K562 (cell line): Measurements from ENCODE around the gene GPX5. TPM values are rescaled to one million over a fixed set of nuclear protein-coding genes. Genes with fewer than 3 reads are reported as not detected.

ENCODE experiments used
- FOSL1 ChIP-seq: fragments of 200-800 bp; sonication (Bioruptor generic); conservative IDR thresholded peaks from 2 replicates; pipeline ENCODE4 v1.6.1; 2016; ENCODE audit warnings: missing genetic modification characterization, missing compliant biosample characterization
- polyA plus RNA-seq, 8 experiments: library from polyadenylated mRNA; depleted of rRNA in 4 of 8; stranded (reverse) in 5 of 8; unstranded in 3 of 8; fragments of >200 nt; fragmentation: Nextera tagmentation in 2 of 8; fragmentation: Illumina TruSeq in 1 of 8; extraction: Ambion mirVana in 2 of 8; extraction: Trizol in 1 of 8; gene quantifications; 2 replicates each; pipeline versions ENCODE4 v1.2.1 to v1.2.3, GENCODE V29; 2011 to 2014; ENCODE audit warnings: inconsistent platforms in 1 of 8, missing spikeins in 1 of 8
- total RNA-seq, 7 experiments: library from RNA; depleted of rRNA in 6 of 7; stranded (reverse); fragments of >200 nt in 6 of 7; fragmentation: Illumina TruSeq in 2 of 7; extraction: Trizol in 2 of 7; gene quantifications; 2 replicates each; pipeline versions ENCODE4 v1.2.1 to v1.2.3, GENCODE V29; 2011 to 2021; ENCODE audit warnings: low replicate concordance in 1 of 7
- TF ChIP-seq, protein P1 (sequence below): fragments of 450-650 bp; IDR thresholded peaks from 2 replicates; pipeline ENCODE4 v1.6.1; 2016; ENCODE audit warnings: mild to moderate bottlenecking, moderate library complexity

Gene GPX5
- total and polyA plus RNA-seq, 9 of the 15 experiments (the other 6 are each of a cell fraction or from before 2014, with no cell fraction given): 0.07 to 0.18 (median 0.15) TPM; not detected in 6

DNA sequence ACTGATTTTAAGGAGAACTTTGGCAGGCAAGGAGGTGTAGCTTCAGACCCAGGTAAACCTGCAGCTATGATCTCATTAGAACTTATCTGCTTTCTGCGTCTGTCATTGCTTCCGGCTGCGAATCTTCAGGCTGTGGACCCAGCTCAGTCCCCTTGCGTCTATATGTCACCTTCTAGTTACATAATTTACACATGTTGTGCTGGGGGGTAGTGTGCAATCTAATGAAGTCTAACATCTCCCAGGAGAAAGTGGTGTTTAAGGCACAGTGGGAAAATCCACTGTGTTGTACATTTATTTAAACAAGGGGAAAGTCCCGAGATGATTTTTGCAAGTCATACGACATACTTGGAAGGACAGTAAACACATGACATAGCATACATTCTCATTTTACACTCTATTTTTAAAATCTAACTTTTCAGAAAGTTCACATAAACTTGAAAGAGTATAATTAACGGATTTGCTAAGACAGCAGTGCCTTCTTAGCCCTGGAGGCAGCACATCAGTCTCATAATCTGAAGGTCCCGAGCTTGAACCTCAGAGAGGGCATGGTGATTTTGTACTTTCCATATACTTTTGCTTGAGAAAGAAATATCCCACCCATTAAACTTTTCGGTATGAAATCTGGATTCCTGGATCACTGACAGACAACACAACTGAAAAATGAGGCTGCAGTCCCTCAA is 45.3 kb upstream of the GPX5 start (continued):
- TF ChIP-seq, protein P1, sequence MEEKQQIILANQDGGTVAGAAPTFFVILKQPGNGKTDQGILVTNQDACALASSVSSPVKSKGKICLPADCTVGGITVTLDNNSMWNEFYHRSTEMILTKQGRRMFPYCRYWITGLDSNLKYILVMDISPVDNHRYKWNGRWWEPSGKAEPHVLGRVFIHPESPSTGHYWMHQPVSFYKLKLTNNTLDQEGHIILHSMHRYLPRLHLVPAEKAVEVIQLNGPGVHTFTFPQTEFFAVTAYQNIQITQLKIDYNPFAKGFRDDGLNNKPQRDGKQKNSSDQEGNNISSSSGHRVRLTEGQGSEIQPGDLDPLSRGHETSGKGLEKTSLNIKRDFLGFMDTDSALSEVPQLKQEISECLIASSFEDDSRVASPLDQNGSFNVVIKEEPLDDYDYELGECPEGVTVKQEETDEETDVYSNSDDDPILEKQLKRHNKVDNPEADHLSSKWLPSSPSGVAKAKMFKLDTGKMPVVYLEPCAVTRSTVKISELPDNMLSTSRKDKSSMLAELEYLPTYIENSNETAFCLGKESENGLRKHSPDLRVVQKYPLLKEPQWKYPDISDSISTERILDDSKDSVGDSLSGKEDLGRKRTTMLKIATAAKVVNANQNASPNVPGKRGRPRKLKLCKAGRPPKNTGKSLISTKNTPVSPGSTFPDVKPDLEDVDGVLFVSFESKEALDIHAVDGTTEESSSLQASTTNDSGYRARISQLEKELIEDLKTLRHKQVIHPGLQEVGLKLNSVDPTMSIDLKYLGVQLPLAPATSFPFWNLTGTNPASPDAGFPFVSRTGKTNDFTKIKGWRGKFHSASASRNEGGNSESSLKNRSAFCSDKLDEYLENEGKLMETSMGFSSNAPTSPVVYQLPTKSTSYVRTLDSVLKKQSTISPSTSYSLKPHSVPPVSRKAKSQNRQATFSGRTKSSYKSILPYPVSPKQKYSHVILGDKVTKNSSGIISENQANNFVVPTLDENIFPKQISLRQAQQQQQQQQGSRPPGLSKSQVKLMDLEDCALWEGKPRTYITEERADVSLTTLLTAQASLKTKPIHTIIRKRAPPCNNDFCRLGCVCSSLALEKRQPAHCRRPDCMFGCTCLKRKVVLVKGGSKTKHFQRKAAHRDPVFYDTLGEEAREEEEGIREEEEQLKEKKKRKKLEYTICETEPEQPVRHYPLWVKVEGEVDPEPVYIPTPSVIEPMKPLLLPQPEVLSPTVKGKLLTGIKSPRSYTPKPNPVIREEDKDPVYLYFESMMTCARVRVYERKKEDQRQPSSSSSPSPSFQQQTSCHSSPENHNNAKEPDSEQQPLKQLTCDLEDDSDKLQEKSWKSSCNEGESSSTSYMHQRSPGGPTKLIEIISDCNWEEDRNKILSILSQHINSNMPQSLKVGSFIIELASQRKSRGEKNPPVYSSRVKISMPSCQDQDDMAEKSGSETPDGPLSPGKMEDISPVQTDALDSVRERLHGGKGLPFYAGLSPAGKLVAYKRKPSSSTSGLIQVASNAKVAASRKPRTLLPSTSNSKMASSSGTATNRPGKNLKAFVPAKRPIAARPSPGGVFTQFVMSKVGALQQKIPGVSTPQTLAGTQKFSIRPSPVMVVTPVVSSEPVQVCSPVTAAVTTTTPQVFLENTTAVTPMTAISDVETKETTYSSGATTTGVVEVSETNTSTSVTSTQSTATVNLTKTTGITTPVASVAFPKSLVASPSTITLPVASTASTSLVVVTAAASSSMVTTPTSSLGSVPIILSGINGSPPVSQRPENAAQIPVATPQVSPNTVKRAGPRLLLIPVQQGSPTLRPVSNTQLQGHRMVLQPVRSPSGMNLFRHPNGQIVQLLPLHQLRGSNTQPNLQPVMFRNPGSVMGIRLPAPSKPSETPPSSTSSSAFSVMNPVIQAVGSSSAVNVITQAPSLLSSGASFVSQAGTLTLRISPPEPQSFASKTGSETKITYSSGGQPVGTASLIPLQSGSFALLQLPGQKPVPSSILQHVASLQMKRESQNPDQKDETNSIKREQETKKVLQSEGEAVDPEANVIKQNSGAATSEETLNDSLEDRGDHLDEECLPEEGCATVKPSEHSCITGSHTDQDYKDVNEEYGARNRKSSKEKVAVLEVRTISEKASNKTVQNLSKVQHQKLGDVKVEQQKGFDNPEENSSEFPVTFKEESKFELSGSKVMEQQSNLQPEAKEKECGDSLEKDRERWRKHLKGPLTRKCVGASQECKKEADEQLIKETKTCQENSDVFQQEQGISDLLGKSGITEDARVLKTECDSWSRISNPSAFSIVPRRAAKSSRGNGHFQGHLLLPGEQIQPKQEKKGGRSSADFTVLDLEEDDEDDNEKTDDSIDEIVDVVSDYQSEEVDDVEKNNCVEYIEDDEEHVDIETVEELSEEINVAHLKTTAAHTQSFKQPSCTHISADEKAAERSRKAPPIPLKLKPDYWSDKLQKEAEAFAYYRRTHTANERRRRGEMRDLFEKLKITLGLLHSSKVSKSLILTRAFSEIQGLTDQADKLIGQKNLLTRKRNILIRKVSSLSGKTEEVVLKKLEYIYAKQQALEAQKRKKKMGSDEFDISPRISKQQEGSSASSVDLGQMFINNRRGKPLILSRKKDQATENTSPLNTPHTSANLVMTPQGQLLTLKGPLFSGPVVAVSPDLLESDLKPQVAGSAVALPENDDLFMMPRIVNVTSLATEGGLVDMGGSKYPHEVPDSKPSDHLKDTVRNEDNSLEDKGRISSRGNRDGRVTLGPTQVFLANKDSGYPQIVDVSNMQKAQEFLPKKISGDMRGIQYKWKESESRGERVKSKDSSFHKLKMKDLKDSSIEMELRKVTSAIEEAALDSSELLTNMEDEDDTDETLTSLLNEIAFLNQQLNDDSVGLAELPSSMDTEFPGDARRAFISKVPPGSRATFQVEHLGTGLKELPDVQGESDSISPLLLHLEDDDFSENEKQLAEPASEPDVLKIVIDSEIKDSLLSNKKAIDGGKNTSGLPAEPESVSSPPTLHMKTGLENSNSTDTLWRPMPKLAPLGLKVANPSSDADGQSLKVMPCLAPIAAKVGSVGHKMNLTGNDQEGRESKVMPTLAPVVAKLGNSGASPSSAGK: 0 out of 2 replicates have a peak, but pooled peaks have one; percentile 18
- TF ChIP-seq FOSL1 (tag): peak; percentile 38; the same call in 1 of the 2 replicates
